K562 (cell line): ENCODE data around the gene APLNR. TPM values are rescaled to one million over a fixed set of nuclear protein-coding genes. Genes with fewer than 3 reads are reported as not detected.

Source experiments
- FOXA3 ChIP-seq, 2 experiments: fragments of 450-650 bp in 1 of 2; sonication (generic) in 1 of 2; formaldehyde crosslinking; IDR thresholded peaks in 1 of 2; conservative IDR thresholded peaks in 1 of 2; 2 replicates each; pipeline versions ENCODE4 v1.4.0 to v1.8.0; 2020 to 2022; ENCODE audit warnings: mild to moderate bottlenecking in 2 of 2, missing genetic modification reagents in 1 of 2
- GATA2 ChIP-seq: sonication (generic); formaldehyde crosslinking; IDR thresholded peaks from 2 replicates; pipeline ENCODE4 v1.4.0; 2020; ENCODE audit warnings: mild to moderate bottlenecking, missing genetic modification reagents
- IFI16 ChIP-seq: fragments of 250-450 bp; sonication (Bioruptor Pico); IDR thresholded peaks from 2 replicates; pipeline ENCODE4 v2.1.2; 2022; ENCODE audit warnings: mild to moderate bottlenecking, inconsistent platforms
- MYC ChIP-seq, 2 experiments: fragments of 250-450 bp in 1 of 2; sonication (Bioruptor Pico) in 1 of 2; IDR thresholded peaks; 2 replicates each; pipeline versions ENCODE4 v1.5.1 to v1.6.1; 2012 to 2021; ENCODE audit warnings: low read depth in 2 of 2, borderline replicate concordance in 1 of 2, improper control_type of control experiment in 1 of 2, low read length in 1 of 2, mild to moderate bottlenecking in 1 of 2, moderate library complexity in 1 of 2
- RBM34 ChIP-seq: fragments of 200-400 bp; formaldehyde crosslinking; IDR thresholded peaks from 2 replicates; pipeline ENCODE4 v1.6.1; 2018; ENCODE audit warnings: low read length, borderline replicate concordance; ENCODE audit not compliant: insufficient read depth
- SMARCC2 ChIP-seq: fragments of 450-650 bp; IDR thresholded peaks from 2 replicates; pipeline ENCODE4 v1.6.1; 2017; ENCODE audit warnings: antibody characterized with exemption, moderate library complexity, mild to moderate bottlenecking, low read depth
- SP1 ChIP-seq: sonication (generic); formaldehyde crosslinking; IDR thresholded peaks from 2 replicates; pipeline ENCODE4 v1.8.1; 2022; ENCODE audit warnings: mild to moderate bottlenecking, missing genetic modification reagents
- SRSF3 ChIP-seq: fragments of 200-400 bp; formaldehyde crosslinking; IDR thresholded peaks from 2 replicates; pipeline ENCODE4 v1.6.1; 2016; ENCODE audit warnings: mild to moderate bottlenecking, low read length, moderate library complexity; ENCODE audit not compliant: insufficient read depth
- ZBED1 ChIP-seq: IDR thresholded peaks from 2 replicates; pipeline ENCODE4 v1.6.1; 2014
- ZNF785 ChIP-seq: fragments of 250-450 bp; sonication (Bioruptor Pico); IDR thresholded peaks from 2 replicates; pipeline ENCODE4 v1.4.0; 2020; ENCODE audit warnings: mild to moderate bottlenecking
- polyA plus RNA-seq, 8 experiments: library from polyadenylated mRNA; depleted of rRNA in 4 of 8; stranded (reverse) in 5 of 8; unstranded in 3 of 8; fragments of >200 nt; fragmentation: Nextera tagmentation in 2 of 8; fragmentation: Illumina TruSeq in 1 of 8; extraction: Ambion mirVana in 2 of 8; extraction: Trizol in 1 of 8; gene quantifications; 2 replicates each; pipeline versions ENCODE4 v1.2.1 to v1.2.3, GENCODE V29; 2011 to 2014; ENCODE audit warnings: inconsistent platforms in 1 of 8, missing spikeins in 1 of 8
- total RNA-seq, 7 experiments: library from RNA; depleted of rRNA in 6 of 7; stranded (reverse); fragments of >200 nt in 6 of 7; fragmentation: Illumina TruSeq in 2 of 7; extraction: Trizol in 2 of 7; gene quantifications; 2 replicates each; pipeline versions ENCODE4 v1.2.1 to v1.2.3, GENCODE V29; 2011 to 2021; ENCODE audit warnings: low replicate concordance in 1 of 7
- TF ChIP-seq, protein P1 (sequence below): fragments of 250-450 bp; sonication (Bioruptor Pico); IDR thresholded peaks from 2 replicates; pipeline ENCODE4 v1.8.0; 2021; ENCODE audit warnings: borderline replicate concordance, mild to moderate bottlenecking, moderate library complexity; ENCODE audit not compliant: poor library complexity, severe bottlenecking
- TF ChIP-seq, protein P2 (sequence below): IDR thresholded peaks from 2 replicates; pipeline ENCODE4 v1.6.1; 2011; ENCODE audit not compliant: insufficient read length; ENCODE audit errors: extremely low read depth
- TF ChIP-seq, protein P3 (sequence below): fragments of 200-600 bp; sonication (generic); IDR thresholded peaks from one replicate; pipeline ENCODE4 v1.6.1; 2012; ENCODE audit warnings: mild to moderate bottlenecking, low read depth, low read length, inconsistent platforms
- TF ChIP-seq, protein P4 (sequence below): sonication (generic); formaldehyde crosslinking; IDR thresholded peaks from 2 replicates; pipeline ENCODE4 v1.9.0; 2022; ENCODE audit warnings: mild to moderate bottlenecking, missing genetic modification reagents

APLNR gene
- total and polyA plus RNA-seq, 9 of the 15 experiments (the other 6 are each of a cell fraction or from before 2014, with no cell fraction given), result 0.15 to 2.0 (median 0.65) TPM

DNA sequence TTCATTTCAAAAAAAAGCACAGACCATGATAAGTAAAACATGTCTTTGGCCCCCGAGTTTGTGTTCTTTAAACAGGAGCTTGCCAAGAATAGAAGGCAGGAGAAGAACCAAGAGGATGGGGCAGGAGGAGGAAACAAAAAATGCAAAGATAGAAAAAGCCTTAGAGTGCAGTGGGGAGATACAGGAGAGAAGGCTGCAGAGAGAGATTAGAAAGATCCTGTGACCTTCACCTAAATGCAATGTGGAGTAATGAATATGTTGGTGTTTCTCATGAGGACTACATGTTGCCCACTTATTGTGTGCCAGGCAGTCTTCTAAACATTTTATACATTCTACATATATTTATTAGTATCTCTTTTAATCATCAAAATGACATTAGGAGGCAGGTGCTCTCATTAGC is 2.3 kb upstream of the APLNR start (continued):
- no peak for TF ChIP-seq MYC (IDR thresholded peaks at IDR 0.05; ENCODE audit: low read depth, low read length)
- TF ChIP-seq MYC (CRISPR knock-in tag; IDR thresholded peaks at IDR 0.05; ENCODE audit: borderline replicate concordance, low read depth), result no peak
- TF ChIP-seq, protein P1, sequence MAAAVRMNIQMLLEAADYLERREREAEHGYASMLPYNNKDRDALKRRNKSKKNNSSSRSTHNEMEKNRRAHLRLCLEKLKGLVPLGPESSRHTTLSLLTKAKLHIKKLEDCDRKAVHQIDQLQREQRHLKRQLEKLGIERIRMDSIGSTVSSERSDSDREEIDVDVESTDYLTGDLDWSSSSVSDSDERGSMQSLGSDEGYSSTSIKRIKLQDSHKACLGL (CRISPR knock-in tag), result no peak
- TF ChIP-seq GATA2 (CRISPR knock-in tag), result peak; percentile 74
- no peak for TF ChIP-seq SRSF3
- TF ChIP-seq, protein P2, sequence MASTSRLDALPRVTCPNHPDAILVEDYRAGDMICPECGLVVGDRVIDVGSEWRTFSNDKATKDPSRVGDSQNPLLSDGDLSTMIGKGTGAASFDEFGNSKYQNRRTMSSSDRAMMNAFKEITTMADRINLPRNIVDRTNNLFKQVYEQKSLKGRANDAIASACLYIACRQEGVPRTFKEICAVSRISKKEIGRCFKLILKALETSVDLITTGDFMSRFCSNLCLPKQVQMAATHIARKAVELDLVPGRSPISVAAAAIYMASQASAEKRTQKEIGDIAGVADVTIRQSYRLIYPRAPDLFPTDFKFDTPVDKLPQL, result no peak
- no peak for TF ChIP-seq ZBED1
- no peak for TF ChIP-seq IFI16
- no peak for TF ChIP-seq RBM34
- TF ChIP-seq SMARCC2, result no peak
- TF ChIP-seq, protein P3, sequence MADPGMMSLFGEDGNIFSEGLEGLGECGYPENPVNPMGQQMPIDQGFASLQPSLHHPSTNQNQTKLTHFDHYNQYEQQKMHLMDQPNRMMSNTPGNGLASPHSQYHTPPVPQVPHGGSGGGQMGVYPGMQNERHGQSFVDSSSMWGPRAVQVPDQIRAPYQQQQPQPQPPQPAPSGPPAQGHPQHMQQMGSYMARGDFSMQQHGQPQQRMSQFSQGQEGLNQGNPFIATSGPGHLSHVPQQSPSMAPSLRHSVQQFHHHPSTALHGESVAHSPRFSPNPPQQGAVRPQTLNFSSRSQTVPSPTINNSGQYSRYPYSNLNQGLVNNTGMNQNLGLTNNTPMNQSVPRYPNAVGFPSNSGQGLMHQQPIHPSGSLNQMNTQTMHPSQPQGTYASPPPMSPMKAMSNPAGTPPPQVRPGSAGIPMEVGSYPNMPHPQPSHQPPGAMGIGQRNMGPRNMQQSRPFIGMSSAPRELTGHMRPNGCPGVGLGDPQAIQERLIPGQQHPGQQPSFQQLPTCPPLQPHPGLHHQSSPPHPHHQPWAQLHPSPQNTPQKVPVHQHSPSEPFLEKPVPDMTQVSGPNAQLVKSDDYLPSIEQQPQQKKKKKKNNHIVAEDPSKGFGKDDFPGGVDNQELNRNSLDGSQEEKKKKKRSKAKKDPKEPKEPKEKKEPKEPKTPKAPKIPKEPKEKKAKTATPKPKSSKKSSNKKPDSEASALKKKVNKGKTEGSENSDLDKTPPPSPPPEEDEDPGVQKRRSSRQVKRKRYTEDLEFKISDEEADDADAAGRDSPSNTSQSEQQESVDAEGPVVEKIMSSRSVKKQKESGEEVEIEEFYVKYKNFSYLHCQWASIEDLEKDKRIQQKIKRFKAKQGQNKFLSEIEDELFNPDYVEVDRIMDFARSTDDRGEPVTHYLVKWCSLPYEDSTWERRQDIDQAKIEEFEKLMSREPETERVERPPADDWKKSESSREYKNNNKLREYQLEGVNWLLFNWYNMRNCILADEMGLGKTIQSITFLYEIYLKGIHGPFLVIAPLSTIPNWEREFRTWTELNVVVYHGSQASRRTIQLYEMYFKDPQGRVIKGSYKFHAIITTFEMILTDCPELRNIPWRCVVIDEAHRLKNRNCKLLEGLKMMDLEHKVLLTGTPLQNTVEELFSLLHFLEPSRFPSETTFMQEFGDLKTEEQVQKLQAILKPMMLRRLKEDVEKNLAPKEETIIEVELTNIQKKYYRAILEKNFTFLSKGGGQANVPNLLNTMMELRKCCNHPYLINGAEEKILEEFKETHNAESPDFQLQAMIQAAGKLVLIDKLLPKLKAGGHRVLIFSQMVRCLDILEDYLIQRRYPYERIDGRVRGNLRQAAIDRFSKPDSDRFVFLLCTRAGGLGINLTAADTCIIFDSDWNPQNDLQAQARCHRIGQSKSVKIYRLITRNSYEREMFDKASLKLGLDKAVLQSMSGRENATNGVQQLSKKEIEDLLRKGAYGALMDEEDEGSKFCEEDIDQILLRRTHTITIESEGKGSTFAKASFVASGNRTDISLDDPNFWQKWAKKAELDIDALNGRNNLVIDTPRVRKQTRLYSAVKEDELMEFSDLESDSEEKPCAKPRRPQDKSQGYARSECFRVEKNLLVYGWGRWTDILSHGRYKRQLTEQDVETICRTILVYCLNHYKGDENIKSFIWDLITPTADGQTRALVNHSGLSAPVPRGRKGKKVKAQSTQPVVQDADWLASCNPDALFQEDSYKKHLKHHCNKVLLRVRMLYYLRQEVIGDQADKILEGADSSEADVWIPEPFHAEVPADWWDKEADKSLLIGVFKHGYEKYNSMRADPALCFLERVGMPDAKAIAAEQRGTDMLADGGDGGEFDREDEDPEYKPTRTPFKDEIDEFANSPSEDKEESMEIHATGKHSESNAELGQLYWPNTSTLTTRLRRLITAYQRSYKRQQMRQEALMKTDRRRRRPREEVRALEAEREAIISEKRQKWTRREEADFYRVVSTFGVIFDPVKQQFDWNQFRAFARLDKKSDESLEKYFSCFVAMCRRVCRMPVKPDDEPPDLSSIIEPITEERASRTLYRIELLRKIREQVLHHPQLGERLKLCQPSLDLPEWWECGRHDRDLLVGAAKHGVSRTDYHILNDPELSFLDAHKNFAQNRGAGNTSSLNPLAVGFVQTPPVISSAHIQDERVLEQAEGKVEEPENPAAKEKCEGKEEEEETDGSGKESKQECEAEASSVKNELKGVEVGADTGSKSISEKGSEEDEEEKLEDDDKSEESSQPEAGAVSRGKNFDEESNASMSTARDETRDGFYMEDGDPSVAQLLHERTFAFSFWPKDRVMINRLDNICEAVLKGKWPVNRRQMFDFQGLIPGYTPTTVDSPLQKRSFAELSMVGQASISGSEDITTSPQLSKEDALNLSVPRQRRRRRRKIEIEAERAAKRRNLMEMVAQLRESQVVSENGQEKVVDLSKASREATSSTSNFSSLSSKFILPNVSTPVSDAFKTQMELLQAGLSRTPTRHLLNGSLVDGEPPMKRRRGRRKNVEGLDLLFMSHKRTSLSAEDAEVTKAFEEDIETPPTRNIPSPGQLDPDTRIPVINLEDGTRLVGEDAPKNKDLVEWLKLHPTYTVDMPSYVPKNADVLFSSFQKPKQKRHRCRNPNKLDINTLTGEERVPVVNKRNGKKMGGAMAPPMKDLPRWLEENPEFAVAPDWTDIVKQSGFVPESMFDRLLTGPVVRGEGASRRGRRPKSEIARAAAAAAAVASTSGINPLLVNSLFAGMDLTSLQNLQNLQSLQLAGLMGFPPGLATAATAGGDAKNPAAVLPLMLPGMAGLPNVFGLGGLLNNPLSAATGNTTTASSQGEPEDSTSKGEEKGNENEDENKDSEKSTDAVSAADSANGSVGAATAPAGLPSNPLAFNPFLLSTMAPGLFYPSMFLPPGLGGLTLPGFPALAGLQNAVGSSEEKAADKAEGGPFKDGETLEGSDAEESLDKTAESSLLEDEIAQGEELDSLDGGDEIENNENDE, result no peak
- no peak for TF ChIP-seq FOXA3 (CRISPR knock-in tag; conservative IDR thresholded peaks at IDR 0.05 in 1 of 2, IDR thresholded peaks at IDR 0.05 in 1 of 2)
- TF ChIP-seq SP1 (CRISPR knock-in tag), result no peak
- TF ChIP-seq, protein P4, sequence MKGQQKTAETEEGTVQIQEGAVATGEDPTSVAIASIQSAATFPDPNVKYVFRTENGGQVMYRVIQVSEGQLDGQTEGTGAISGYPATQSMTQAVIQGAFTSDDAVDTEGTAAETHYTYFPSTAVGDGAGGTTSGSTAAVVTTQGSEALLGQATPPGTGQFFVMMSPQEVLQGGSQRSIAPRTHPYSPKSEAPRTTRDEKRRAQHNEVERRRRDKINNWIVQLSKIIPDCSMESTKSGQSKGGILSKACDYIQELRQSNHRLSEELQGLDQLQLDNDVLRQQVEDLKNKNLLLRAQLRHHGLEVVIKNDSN (CRISPR knock-in tag), result no peak
- no peak for TF ChIP-seq ZNF785 (CRISPR knock-in tag)
